Measurements from ENCODE around the gene SYF2.

DNA sequence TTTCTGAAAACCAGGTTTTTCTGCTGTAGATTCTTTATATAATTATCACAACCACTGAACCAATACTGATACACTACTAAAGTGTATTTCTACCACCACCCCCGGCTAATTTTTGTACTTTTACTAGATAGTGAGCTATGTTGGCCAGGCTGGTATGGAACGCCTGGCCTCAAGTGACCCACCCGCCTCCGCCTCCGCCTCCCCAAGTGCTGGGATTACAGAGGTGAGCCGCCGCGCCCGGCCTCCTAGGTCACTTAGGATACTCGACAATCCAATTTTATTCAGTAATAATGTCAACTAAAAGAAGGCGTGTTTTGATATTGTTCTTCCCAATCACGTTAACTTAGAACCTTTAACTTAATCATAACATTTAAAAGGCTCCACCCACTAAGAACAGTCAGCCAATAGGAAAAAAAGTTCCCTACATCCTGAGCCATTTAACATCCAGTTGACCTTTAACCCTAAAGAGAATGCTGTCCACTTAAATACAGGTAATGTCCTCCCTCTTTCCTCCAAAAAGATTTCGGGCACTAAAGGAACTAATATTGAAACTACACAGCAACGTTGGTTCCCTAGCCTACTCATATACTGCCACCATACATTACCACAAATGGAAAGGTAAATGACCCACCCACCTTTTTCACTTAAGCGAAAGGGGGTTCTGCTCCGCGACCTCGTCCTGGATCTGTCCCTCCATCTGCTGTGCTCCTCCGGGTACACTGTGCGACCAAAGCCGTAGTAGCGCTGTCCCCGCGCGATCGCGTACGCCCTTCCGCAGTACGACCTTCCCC is 13.7 kb upstream of the SYF2 start:
- TF ChIP-seq GATA3 (IDR thresholded peaks at IDR 0.05; ENCODE audit: low read depth, low read length), result no peak
- no peak for TF ChIP-seq GATA2 (IDR thresholded peaks at IDR 0.05; ENCODE audit: low read depth, low read length)
